LNCAP (cell line): ENCODE measurements around the gene CAB39L.
A peak's percentile ranks its signal among the peaks of the same experiment; 100 is the strongest.

Source experiments
- TF ChIP-seq, protein P1 (sequence below): fragments of 450-650 bp; IDR thresholded peaks from 2 replicates; pipeline ENCODE4 v1.5.1; 2017; ENCODE audit warnings: mild to moderate bottlenecking

CAB39L gene

DNA sequence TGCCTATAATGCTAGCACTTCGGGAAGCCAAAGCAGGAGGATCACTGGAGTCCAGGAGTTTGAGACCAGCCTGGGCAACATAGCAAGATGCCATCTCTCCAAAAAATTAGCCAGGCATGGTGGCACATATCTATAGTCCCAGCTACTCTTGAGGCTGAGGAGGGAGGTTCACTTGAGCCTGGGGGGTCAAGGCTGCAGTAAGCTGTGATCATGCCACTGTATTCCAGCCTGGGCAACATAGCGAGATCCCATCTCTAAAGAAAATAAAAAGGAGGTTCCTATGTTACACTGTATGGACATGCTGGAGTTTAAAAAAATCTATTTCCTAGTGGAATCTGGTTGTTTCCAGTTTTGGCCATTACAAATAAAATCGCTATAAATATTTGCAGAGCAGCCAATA lies 2.6 kb downstream of the CAB39L start:
- TF ChIP-seq, protein P1, sequence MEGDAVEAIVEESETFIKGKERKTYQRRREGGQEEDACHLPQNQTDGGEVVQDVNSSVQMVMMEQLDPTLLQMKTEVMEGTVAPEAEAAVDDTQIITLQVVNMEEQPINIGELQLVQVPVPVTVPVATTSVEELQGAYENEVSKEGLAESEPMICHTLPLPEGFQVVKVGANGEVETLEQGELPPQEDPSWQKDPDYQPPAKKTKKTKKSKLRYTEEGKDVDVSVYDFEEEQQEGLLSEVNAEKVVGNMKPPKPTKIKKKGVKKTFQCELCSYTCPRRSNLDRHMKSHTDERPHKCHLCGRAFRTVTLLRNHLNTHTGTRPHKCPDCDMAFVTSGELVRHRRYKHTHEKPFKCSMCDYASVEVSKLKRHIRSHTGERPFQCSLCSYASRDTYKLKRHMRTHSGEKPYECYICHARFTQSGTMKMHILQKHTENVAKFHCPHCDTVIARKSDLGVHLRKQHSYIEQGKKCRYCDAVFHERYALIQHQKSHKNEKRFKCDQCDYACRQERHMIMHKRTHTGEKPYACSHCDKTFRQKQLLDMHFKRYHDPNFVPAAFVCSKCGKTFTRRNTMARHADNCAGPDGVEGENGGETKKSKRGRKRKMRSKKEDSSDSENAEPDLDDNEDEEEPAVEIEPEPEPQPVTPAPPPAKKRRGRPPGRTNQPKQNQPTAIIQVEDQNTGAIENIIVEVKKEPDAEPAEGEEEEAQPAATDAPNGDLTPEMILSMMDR, result no peak

DNA sequence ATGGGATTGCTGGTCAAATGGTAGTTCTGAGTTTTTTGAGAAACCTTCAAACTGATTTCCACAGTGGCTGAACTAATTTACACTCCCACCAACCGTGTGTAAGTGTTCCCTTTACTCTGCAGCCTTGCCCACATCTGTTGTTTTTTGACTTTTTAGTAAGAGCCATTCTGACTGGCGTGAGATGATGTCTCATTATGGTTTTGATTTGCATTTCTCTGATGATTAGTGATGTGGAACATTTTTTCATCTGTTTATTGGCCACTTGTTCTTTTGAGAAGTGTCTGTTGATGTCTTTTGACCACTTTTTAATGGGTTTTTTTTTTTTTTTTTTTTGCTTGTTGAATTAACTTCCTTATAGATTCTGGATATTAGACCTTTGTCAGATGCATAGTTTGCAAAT lies 4.3 kb downstream of the CAB39L start:
- TF ChIP-seq, protein P1, result no peak

GRCh38 chr13:49437705-49438104 lies 6.2 kb downstream of the CAB39L start:
- TF ChIP-seq, protein P1, result no peak

GRCh38 chr13:49436890-49437289 lies 7.0 kb downstream of the CAB39L start:
- TF ChIP-seq, protein P1, result peak; percentile 28; the same call in 1 of the 2 replicates

GRCh38 chr13:49435992-49436391 lies 7.9 kb downstream of the CAB39L start:
- TF ChIP-seq, protein P1, result no peak

- TF ChIP-seq, protein P1, result no peak
Observed at GRCh38 chr13:49429121-49429520, 14.7 kb downstream of the CAB39L start.

GRCh38 chr13:49428041-49428763 lies 15.7 kb downstream of the CAB39L start:
- TF ChIP-seq, protein P1, result no peak
